Panc1 (cell line): ENCODE data around the gene AKR1B1.

Source experiments
- CTCF ChIP-seq: fragments of 450-650 bp; IDR thresholded peaks from 2 replicates; pipeline ENCODE4 v1.5.1; 2017; ENCODE audit warnings: mild to moderate bottlenecking
- POLR2AphosphoS5 ChIP-seq: IDR thresholded peaks from 2 replicates; pipeline ENCODE4 v1.6.1; 2012; ENCODE audit warnings: mild to moderate bottlenecking, low read depth, low read length, moderate library complexity
- SIN3A ChIP-seq: IDR thresholded peaks from 2 replicates; pipeline ENCODE4 v1.6.1; 2012; ENCODE audit warnings: low read depth, mild to moderate bottlenecking, low read length, moderate library complexity, borderline replicate concordance; ENCODE audit not compliant: insufficient read depth

DNA sequence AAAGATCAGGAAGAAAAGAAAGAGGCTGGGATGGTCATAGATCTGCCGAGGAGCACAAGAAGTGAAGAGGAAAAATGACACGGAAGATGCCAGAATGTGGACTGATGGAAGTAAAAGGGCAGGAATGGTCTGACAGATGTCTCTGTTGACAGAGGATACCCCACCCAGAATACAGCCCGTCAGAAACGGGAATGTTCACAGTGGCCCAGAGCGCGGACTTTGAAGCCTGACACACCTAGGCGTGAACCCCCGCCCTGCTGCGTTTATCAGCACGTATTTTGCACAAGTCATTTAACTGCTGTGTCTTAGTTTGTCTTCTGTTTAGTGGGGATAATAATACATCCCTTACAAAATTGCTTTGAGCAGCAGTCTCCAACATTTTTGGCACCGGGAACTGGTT lies 27.1 kb downstream of the AKR1B1 start:
- TF ChIP-seq POLR2AphosphoS5: no peak
- TF ChIP-seq CTCF: no peak
- no peak for TF ChIP-seq SIN3A
